Activated CD8-positive, alpha-beta memory T cell treated with anti-CD3 and anti-CD28 coated beads, Interleukin-2, amount 50 U/mL, for 24 hours (primary cell): ENCODE data around the gene MYO5B.
"Not testable (repeated sequence)": the region's sequence is repeated elsewhere in the genome, so short reads cannot be mapped to it uniquely, and the experiment has no call there.

Experiments used
- DNase-seq: peaks from one replicate; pipeline ENCODE4 v3.0.0-alpha.2; 2020; ENCODE audit errors: extremely low read depth

The MYO5B gene

DNA sequence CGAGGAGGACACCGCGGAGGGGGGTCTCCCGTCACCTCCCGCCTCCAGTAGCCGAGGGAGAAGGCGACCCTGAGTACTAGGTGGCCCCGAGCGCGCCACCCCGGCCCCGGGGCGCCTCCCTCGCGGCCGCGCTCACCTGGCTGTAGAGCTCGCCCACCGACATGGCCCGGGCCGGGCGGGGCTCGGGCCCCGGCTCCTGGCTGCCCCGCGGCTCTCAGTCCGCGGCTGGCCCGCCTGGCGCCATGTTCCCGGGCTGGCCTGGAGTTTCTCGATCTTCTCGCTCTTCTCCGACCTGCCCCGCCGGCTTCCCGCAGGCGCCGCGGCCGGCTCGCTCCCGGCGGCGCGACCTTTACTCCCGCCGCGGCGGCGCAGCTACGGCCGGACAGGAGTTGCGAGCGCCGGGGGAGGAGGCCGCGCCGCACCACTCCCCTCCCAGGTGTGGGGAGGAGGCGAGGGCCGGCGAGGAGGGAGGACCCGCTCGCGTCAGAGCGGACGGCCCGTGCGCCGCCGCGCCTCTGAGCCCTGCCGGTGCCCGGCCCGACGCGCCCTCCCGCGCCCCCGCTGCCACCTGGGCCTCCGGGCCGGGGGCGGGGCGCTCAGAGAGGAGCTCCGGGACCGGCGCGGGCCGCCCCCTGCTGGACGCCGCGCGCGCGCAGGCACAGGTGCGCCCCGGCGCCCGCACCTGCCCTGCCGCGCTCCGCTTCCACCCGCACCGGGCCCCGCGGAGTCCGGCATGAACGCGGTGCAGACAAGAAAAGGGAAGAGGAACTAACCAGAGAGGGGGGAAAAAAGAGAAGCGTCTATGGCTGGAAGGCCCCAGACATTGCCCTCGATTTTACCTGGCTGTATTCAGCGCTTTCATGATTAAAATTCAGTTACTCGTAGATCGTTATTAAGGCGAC, at the start of gene MYO5B:
Gene MYO5B (minus strand): TSS at position 517 of the 902 bp plus-strand sequence. CDS start 354 bp downstream, at position 163.
- no peak for DNase-seq

DNA sequence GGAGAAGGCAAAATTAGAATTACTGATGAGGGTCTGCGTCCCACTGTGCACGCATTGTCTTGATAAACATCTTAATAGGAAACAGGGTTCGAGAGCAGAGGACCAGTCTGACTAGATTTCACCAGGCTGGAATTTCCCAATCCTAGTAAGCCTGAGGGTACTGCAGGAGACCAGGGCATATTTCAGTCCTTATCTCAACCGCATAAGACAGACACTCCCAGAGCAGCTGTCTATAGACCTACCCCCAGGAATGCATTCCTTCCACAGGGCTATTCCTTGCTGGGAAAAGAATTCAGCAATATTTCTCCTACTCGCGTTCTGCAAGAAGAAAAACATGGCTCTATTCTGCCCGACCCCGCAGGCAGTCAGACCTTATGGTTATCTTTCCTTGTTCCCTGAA, 46.8 kb upstream of the MYO5B start:
- not testable (repeated sequence) for DNase-seq

DNA sequence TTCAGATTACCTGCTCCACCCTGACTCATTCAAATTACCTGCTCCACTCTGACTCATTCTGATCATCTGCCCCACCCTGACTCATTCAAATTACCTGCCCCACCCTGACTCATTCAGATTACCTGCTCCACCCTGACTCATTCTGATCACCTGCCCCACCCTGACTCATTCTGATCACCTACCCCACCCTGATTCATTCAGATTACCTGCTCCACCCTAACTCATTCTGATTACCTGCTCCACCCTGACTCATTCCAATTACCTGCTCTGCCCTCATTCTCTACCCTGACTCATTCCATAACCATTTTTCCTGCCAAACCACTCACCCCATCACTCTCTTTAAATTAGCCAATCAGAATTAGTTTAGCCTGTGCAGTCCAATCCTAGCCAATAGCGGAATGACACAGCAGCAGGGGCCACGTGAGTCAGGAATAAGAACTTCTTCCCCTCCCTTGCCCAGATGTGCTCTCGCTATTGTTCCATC, 45.2 kb upstream of the MYO5B start:
- no peak for DNase-seq

DNA sequence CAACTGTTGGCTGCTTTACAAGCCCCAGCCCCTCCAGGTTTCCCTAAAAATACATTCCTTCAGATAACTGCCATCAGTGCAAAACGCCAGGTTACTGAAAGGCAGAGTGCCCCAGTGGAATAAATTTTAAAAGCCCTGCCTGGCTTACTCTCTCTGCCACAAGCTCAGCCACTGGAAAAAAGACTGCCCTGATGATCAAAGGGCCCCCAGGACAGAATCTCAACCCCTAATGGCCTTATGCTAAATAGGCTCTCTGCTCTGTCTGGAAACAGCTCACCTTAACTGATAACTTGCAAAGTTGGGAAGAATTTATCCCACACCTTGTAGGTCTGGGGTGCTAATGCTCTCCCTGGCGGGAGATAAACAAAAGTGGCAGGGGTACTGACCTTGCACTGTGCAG, 37.5 kb upstream of the MYO5B start:
- DNase-seq, result no peak

DNA sequence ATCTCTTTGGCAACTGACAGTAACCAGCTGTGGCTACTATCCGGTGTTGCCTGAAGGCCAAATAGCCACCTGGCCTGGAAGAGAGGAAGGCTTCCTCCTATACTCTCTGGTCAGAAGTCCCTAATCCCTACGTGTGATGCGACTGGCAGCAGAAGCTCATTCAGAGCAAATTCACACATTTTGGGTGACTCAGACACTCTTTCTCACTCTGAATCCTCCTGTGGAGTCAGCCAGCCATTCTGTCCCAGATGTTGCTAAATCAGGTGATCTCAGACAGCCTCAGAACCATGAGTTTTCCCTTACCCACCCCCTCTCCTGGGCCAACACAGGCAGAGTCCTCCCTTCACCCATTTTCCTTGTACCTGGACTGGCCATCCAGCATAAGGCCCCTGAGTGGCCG, 36.7 kb upstream of the MYO5B start:
- no peak for DNase-seq

DNA sequence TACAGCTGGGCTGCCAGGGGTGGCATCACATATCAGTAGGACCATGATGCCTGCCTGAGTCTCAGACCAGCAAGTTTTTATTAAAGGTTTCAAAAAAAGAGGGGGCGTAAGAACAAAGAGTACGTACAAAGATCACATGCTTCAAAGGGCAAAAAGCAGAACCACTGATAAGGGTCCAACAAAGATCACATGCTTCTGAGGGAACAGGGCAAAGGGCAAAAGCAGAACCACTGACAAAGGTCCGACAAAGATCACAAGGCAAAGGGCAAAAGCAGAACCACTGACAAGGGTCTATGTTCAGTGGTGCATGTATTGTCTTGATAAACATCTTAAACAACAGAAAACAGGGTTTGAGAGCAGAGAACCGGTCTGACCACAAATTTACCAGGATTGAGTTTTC, 25.3 kb upstream of the MYO5B start:
- not testable (repeated sequence) for DNase-seq

DNA sequence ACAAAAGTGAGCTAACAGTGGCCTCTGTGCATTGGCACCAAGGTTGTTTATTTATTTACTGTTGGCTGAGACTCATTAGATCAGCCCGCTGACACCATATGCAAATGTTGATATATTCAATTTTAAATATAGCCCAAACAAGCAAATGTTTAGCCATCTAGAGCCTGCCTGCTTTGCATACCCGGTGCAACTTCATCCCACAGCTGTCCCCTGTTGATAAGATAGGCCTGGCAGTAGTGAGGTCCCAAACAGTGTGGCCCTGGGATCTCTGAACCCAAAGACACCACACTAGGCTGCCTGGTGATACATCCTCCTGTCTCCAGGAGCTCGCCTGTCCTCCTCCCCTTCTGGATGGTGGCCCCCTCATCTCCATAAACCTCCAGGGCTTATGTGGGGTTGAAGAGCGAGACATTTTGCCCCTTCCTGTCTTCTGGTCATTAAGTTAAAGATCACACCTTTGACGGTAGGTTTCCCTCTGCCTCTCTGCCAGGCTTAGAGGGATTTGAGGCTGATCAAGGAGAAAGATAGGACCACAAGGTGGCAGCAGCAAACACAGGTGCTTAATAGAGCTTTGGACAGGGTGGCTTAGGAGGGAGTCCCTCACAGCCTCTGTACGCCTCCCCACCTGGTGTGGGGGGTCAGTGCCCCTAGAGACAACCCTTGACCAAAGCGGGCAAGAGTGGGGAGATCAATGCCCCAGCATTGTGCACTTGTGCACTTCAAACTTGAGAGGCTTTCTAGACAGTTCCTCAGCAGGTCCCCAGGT, 23.7 kb upstream of the MYO5B start:
- DNase-seq, result no peak

DNA sequence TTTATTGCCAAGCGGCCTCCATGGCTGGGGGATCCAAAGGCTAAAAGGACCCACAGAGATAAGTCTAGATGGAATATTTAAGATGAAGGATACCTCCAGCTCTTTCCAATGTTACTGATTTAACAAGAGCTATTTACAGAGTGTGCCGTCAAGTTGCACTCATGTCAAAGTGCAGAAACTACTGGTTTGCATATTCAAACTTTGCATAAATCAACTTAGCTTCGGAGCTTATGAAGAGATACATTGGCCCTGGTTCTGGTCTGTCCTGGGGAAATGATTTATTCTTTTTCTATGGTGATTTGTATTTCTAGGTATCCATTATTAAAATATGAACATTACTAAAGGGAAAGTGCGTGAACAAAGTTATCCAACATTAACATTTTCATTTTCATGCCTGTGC, 14.4 kb upstream of the MYO5B start:
- DNase-seq, result no peak

DNA sequence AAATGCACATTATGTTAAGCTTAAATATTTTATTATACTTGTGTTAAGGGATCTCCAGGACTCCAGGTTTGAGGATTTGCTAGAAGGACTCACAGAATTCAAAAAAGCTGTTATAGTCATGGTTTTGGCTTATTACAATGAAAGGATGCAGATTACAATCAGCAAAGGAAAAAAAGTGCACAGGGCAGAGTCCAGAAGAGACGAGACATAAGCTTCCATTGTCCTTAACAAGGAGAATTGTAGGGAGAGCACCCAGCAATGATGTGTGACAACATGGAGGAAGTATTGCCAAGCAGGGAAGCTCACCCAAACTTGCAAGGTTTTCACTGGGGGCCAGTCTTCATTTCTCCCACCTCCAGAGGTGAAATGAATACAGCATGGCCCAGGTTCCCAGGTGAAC, 12.8 kb upstream of the MYO5B start:
- DNase-seq, result no peak

DNA sequence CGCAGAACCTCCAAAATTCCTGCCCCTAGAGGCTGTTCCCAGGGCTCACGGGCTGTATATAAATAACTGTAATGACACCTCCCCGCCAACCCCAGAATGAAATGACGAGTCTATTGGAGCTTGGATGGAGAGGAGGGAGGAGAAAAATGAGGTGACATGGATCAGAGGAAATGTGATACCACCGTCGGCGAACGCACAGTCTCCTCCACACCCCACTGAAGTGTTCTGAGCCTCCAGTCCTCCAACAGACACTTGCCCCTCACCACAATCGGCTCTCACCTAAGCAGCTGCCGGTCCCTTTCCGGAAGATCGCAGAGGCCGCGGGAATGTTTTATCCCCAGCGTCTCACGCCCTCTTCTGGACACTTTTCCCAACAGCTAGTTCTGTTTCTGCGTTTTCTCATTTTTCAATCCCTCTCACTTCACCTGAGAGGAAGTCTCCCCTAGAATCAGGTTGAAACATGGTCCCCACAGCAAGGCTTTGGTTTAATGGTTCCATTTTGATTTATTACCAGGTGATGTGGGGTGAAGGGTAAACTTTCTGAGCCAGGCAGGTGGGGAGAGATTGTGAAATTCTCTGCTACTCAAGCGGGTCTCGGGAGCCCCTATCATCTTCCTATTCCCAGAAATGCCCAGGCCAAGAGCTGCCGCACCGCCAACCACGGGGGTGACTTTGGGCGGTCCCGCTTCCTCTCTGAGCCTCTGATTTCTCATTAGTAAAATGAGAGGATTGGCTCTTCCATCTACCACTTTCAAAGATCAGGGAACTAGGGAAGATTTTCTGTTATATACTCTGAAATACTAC, 9.1 kb upstream of the MYO5B start:
- DNase-seq, result no peak

DNA sequence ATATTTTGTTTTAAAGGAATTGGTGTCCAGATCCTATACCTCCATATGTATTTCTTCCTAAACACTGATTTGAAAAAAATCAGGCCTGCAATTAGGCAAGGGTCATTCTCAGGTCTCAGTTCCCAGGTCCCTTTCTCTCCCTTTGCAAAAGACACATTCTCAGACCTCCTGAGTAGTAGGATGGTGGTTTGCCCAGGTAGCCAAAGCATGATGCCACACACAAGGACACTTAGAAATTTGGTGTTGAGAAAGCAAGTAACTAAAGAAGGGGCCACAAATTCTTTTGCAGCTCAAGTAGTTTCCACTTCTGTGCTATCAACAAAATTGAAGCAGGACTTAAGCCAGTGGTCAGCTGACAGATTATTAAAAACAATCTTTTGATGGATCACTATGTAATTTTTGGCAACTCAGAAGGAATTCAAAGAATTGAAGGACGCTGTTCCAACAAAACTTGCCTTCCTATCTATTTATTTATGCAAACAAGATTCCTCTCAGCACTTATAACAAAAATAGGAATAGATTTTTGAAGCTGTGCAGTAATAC, 6.6 kb upstream of the MYO5B start:
- DNase-seq, result no peak

DNA sequence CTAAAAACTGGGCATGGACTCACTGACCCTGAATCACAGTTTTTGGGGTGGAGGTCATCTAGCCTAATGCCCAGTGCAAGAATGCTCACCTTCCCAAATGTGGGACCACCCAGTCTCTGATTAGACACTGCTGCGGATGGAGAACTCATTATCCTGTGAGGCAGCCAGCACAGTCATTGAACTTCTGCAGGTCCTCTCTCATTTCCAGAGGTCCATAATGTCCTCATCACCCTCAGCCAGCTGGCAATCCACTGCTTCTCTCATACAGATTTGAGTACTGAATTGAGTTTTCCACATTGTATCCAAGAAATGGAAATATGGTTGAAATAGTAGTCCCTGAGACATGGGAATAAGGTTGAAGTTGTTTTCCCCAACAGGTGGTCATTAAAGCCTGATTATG, 5.0 kb upstream of the MYO5B start:
- DNase-seq, result no peak

DNA sequence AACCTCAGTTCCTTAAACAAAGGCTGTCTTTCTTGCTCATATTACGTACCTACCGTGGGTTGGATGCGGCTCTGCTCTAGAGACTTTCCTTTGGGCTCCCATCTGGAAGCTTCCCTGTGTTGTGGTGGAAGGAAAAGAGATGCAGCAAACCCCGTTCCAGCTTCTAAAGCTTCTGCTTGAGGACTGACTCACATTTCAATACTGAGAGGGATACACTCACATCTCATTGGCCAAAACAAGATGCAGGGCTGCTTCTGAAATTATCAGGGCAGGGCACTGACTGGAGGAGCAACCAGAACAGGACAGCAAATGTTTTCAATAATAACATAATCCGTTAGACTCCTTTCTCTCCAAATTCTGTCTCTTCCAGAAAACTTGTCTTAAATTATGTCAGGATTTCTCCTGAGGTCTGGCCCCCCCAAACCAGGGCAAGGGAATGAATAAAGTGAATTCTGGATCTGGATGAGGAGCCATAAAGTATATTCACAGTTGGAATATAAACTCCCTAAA, 4.5 kb upstream of the MYO5B start:
- DNase-seq, result no peak

DNA sequence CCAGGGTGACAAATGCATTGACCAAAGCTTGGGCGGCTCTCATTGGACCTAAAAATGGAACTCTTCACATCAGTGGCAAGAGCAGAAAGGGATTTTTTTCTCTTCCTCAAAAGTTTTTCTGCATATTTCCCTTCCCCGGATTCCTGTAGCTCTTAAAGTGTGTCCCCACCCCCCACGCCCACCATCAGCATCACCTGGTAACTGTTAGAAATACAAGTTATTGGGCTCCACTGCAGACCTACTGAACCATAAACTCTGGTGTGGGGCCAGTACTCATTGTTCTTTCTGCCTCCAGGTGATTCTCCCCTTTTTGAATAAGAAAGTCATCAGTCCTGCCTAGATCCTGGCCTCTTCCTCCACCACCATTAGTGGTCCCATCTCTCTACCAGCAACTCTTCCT, 1.3 kb upstream of the MYO5B start:
- DNase-seq, result no peak

DNA sequence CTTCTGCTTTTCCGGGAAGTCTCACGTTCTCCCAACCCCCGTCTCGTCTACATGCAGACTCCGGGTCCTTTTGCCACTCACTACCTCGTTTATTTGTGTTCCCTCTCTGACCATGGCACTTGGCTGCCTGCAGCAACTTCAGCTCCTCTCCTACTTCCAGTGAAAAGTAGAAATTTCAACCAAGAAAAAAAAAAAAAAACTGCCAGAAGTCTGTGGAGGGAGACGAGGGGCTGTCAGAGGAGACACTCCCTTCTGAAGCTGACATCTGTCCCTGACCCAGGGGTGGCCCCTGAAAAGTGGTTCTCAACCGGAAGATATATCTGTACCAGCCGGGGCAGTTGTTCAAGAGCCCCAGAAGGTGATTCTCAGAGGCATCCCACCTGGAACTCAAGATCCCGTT, 742 bp upstream of the MYO5B start:
- DNase-seq, result no peak

DNA sequence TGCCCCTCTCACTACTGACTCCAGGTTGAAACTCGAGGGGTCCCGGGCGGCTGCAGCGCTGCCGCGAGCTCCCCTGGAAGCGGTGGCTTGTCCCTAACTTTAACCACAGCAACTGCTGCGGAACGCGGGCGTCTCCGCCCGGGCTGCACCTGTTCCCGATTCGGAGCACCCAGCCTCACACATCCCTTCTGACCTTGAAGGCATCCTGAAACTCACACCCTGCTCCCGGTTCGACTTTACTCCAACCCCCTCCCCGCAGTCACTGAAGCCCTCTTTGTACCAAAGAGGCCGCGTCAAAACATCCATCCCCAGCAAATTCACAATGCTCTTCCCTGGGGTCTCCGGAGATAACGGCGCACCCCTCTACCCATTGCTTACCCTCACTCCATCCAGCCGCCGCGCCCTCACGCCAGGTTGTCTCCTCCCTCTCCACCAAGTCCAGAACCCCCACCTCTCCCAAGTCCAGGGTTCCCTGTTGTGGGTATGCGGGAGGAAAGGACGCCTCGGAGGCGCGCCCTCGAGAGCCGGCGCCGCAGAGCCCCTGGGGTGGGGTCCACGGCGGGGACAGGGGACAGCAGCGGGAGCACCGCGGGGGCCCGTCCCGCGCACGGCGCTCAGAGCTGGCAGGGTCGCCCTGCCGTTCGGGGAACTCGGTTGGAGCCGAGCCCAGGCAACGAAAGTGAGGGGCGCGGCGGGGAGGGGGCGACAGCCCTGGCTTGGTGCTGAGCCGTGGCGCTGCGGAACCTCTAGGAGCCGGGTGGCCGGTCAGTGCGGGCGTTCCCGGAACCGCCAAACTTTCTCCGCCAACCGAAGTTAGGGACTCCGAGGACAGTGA, 934 bp downstream of the MYO5B start:
- DNase-seq, result no peak

DNA sequence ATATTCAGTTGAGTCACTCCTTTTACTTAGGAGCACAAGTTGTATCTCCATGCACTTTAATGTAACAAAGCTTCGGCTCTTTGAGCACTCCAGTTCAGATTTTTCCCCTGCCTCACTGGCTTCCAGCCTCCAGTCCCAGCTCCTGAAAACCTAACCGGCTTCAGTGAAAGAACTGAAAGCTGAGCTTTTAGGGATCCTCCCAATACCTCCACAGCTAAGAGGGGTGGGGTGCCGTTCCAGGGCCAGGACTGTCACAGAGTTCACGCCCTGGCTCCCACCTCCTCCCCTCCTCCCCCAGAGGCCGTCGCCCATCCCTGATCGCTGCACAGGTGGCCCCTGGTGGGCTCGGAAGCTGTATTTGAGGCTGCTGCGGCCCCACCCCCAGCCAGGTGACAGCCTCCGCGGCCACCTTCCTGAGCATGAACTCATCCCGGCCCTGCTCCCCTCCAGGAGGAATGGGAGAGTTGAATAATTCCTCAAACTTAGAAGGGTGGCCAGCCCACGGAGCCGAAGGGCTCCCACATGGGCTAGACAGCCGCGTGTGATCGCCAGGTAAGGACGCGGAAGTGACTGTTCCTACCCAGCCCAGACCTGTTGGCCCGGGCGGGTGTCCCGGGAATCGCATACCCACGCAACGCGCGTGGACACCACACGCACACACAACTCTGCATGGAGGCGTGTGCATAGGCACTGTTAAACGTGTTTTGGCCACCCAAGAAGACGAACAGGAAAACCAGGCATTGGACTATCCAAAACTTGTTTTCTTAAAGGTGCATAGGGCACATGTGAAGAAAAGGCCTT, 1.8 kb downstream of the MYO5B start:
- DNase-seq, result no peak

DNA sequence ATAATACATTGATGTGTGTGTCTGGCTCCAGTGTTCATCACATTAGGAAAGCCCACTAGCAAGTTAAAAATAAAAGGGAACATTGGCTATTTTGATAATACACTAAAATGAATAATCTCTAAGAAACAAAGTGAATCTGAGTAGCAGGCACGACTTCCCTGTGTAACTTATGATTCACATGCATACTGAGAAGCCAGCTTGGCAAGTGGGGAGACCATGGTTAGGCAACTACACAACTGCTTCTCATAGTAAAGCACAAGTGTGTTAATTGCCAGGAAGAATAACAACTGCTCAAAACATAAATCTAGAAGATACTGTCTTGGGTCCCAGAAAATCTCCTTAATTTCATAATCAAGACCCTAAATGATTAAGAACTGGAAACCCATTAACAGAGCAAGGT, 4.0 kb downstream of the MYO5B start:
- no peak for DNase-seq

DNA sequence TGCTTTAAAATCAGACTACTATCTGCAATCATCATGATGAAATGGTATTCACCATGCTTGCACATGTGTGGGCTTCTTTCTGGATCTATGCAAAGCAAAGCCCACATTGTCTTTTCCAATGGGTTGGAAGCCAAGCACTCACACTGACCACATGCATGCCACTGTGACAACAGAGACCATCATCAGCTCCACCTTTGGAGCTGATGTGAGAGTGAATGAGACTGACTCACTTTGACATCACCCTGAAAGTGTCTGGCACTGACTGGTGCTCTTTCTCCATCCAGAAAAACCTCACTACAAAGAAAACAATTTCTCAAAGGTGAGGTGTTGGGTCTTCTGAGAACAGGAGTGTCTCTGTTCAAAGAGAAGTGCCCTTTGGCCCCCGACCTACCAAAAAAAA, 4.7 kb downstream of the MYO5B start:
- DNase-seq, result no peak

DNA sequence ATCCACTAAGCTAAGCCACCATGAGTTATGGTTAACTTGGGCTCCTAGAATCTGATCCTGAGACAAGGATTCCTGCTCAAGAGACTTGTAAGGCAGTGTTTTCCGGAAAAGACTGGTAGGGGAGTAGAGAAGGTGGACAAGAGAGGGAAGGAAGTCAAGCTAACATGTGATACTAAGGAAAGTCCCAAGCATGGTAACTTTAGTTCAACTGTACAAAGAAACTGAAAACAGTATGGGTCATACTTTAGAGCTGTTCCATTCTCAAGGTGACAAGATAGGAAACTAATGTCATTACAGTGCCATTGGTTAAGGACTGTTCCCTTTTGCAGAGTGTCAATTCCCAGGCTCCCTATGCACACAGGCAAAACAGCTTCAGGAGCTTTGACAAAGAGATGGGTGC, 5.8 kb downstream of the MYO5B start:
- DNase-seq, result no peak
